ENCODE data around the gene KCNMB1.

Gene KCNMB1

DNA sequence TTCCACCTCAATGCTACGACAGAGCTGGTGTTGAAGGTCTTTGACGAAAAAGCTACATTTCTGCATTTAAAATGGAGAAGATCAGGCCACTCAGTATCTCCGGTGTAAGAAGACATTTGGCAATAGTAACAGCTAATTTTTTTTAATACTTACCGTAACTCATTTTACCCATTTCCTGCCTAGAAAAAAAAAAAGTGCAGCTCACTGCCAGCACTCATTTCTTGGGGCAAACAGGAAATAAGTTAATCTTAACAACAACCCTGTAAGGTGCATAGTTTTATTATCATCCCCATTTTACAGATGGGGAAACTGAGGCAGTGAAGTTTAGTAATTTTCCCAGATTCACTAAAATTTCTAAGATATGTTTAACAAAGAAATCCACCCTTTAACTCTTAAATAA is 27.4 kb upstream of the KCNMB1 start:
- ChIA-PET POLR2A (interaction anchor here (0.9 kb wide), 1 partner anchor 8 kb away, joined by 3 read pairs; no protein-coding TSS in a partner anchor), CTCF (interaction anchor here (0.6 to 1.0 kb wide), 2 partner anchors 11 to 248 kb away, joined by 3 to 4 read pairs; no protein-coding TSS in a partner anchor)
- TF ChIP-seq FOXA1 (IDR thresholded peaks at IDR 0.05): no peak
- no peak for TF ChIP-seq TARDBP (IDR thresholded peaks at IDR 0.05)
- TF ChIP-seq ZNF384 (IDR thresholded peaks at IDR 0.05): no peak
- no peak for TF ChIP-seq FOXM1 (IDR thresholded peaks at IDR 0.05; ENCODE audit: borderline replicate concordance)
- no peak for TF ChIP-seq ARNT (IDR thresholded peaks at IDR 0.05)
- no peak for TF ChIP-seq BHLHE40 (IDR thresholded peaks at IDR 0.05; ENCODE audit: borderline replicate concordance)
- no peak for TF ChIP-seq L3MBTL2 (conservative IDR thresholded peaks at IDR 0.05)
- no peak for DNase-seq (ENCODE audit: extremely low spot score)

DNA sequence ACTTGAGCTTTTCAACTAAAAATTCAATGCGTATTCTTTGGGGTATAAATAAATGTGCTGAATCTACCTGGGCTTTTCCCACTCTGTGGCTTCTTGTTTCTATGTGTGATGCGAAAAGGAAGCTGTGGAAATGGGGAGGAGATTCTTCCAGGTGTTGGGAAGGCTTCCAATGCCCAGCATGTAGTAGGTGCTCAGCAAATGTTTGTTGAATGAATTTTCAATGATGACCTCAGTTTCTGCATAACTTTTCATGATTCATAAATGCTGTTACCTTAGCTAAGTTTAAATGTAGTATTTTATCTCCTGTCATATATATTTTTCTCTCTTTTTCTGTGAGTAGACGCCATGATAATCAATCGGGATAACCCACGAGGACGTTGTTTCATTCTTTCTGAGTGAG is 25.6 kb upstream of the KCNMB1 start:
- CTCF ChIA-PET: interaction anchor here (0.7 to 1.4 kb wide), 2 partner anchors 188 to 1789 kb away, joined by 3 read pairs; no protein-coding TSS in a partner anchor
- POLR2A ChIA-PET: no interaction called here
- no peak for TF ChIP-seq ARNT (IDR thresholded peaks at IDR 0.05)
- no peak for TF ChIP-seq LEF1 (IDR thresholded peaks at IDR 0.05; ENCODE audit: borderline replicate concordance)
- TF ChIP-seq ZNF384 (IDR thresholded peaks at IDR 0.05): no peak
- TF ChIP-seq SP1 (IDR thresholded peaks at IDR 0.05): no peak
- no peak for TF ChIP-seq SUZ12 (IDR thresholded peaks at IDR 0.05)
- no peak for TF ChIP-seq BHLHE40 (IDR thresholded peaks at IDR 0.05; ENCODE audit: borderline replicate concordance)
- no peak for DNase-seq (ENCODE audit: extremely low spot score)

DNA sequence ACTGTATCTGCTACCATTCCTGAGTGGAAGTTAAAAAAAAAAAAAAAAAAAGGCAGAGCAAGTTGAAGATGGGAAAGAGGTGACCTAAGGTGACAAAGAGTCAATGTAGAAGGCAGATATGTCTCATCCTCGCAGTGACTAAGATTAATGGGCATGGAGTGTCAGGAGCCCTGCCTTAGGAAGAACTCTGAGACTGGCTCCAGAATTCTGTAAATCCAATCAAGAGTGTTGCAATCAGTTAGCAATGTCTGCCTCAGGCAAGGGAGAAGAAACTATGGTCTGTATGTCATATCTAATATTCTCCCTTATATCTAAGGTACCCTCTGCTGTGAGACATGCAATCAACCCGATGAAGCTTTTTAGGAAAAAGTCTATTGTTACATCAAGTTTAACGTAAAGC is 24.7 kb upstream of the KCNMB1 start:
- ChIA-PET CTCF (interaction anchor here (1.4 kb wide), 1 partner anchor 188 kb away, joined by 3 read pairs; no protein-coding TSS in a partner anchor), POLR2A (no interaction called here)
- TF ChIP-seq, protein P1, sequence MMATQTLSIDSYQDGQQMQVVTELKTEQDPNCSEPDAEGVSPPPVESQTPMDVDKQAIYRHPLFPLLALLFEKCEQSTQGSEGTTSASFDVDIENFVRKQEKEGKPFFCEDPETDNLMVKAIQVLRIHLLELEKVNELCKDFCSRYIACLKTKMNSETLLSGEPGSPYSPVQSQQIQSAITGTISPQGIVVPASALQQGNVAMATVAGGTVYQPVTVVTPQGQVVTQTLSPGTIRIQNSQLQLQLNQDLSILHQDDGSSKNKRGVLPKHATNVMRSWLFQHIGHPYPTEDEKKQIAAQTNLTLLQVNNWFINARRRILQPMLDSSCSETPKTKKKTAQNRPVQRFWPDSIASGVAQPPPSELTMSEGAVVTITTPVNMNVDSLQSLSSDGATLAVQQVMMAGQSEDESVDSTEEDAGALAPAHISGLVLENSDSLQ (IDR thresholded peaks at IDR 0.05): peak; percentile 9; the same call in 1 of the 2 replicates
- TF ChIP-seq LEF1 (IDR thresholded peaks at IDR 0.05; ENCODE audit: borderline replicate concordance): no peak
- DNase-seq (ENCODE audit: extremely low spot score): no peak

DNA sequence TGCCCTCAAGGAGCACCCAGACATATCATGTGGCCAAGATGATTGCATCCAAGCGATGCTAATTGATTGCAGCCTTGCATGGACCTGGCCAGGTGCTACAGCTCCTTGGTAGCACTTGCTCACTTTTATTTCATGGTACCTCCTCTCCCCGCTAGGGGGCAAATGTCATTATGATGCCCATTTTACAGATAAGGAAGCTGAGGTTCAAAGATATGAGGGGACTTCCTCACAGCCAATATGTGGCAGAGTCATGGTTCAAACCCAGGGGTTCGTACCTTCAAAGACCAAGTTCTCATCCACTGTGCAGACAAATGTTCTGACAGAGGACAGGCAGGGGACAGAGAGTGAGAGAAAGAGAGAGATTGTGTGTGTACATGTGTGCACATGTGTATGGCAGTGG is 21.9 kb upstream of the KCNMB1 start:
- POLR2A ChIA-PET: no interaction called here
- TF ChIP-seq TARDBP (IDR thresholded peaks at IDR 0.05) (no peak), NFRKB (IDR thresholded peaks at IDR 0.05) (no peak), FOXM1 (IDR thresholded peaks at IDR 0.05; ENCODE audit: borderline replicate concordance) (no peak), FOXA1 (IDR thresholded peaks at IDR 0.05) (no peak)
- CTCF ChIA-PET: no interaction called here
- DNase-seq (ENCODE audit: extremely low spot score): no peak

DNA sequence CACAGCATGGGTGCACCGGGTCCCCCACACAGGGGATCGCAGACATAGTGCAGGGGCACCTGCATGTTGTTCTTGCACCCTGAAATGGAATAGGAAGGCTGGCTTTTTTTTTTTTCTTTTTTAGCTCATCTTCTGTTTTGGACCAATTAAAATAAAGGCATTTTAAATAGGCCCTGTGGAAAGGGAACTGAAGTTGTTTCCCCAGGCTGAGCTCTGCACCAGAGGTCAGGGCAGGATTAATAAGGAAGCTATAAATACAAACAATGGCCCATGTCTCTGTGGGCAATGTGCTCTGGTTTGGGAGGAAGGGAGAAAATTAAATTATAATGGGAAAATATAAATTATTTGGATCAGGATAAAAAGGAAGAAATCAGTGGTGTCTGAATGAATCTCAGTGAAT is 21.2 kb upstream of the KCNMB1 start:
- CTCF ChIA-PET: no interaction called here
- TF ChIP-seq CTBP1 (IDR thresholded peaks at IDR 0.05; ENCODE audit: borderline replicate concordance): no peak
- TF ChIP-seq LEF1 (IDR thresholded peaks at IDR 0.05; ENCODE audit: borderline replicate concordance): no peak
- TF ChIP-seq FOXM1 (IDR thresholded peaks at IDR 0.05; ENCODE audit: borderline replicate concordance): no peak
- no peak for TF ChIP-seq ARNT (IDR thresholded peaks at IDR 0.05)
- no peak for TF ChIP-seq ZNF384 (IDR thresholded peaks at IDR 0.05)
- TF ChIP-seq TARDBP (IDR thresholded peaks at IDR 0.05): no peak
- TF ChIP-seq BHLHE40 (IDR thresholded peaks at IDR 0.05; ENCODE audit: borderline replicate concordance): no peak
- no peak for TF ChIP-seq FOXK2 (IDR thresholded peaks at IDR 0.05)
- TF ChIP-seq ELF4 (IDR thresholded peaks at IDR 0.05): no peak
- no peak for TF ChIP-seq SP1 (IDR thresholded peaks at IDR 0.05)
- POLR2A ChIA-PET: no interaction called here
- DNase-seq (ENCODE audit: extremely low spot score): no peak

DNA sequence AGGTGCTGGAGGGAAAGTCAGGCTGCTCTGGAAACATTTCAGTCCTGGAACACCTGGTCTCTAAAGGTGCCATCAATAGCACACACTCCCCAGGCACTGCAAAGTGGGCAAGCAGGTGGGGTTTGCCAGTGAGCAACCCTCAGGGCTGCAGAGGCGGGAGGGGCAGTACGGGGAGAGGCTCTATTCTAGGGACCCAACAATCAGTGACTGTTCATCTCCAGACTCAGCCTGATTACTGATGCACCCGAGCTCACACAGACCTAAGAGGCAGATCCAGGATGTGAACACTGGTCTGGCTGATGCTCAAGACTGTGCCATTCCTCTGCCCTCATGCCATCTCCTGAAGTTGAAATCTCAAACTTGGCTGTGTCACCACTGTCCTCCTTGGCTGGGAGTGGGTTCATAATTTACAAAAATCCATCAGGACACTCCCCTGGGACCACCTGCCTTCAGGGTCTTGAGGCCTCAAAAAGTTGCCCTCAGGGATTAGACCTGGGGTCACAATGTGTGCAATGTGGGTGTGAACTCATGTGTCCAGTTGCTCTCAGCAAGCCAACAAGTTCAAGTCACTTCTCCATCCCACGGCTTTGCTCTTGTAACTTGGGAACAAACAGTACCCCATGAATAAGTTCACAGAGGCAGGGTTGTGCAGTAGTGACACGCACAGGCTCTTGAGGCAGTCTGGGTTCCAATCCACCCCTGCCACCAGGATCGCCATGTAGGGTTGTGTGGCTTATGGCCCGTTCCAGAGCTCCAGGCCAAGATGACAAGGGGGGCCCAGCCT is 19.9 kb upstream of the KCNMB1 start:
- TF ChIP-seq TARDBP (IDR thresholded peaks at IDR 0.05) (no peak), LEF1 (IDR thresholded peaks at IDR 0.05; ENCODE audit: borderline replicate concordance) (no peak), ELF4 (IDR thresholded peaks at IDR 0.05) (no peak), HDGF (IDR thresholded peaks at IDR 0.05; ENCODE audit: borderline replicate concordance) (no peak), SUZ12 (IDR thresholded peaks at IDR 0.05) (no peak), NFRKB (IDR thresholded peaks at IDR 0.05) (no peak), FOXA1 (IDR thresholded peaks at IDR 0.05) (no peak), FOXK2 (IDR thresholded peaks at IDR 0.05) (no peak), SP1 (IDR thresholded peaks at IDR 0.05) (no peak), ZNF384 (IDR thresholded peaks at IDR 0.05) (no peak), FOXM1 (IDR thresholded peaks at IDR 0.05; ENCODE audit: borderline replicate concordance) (no peak), BHLHE40 (IDR thresholded peaks at IDR 0.05; ENCODE audit: borderline replicate concordance) (no peak), ARNT (IDR thresholded peaks at IDR 0.05) (no peak), CTBP1 (IDR thresholded peaks at IDR 0.05; ENCODE audit: borderline replicate concordance) (no peak), L3MBTL2 (conservative IDR thresholded peaks at IDR 0.05) (no peak)
- TF ChIP-seq, protein P1 (IDR thresholded peaks at IDR 0.05): no peak
- ChIA-PET CTCF (interaction anchor here (0.7 to 2.2 kb wide), 3 partner anchors 26 to 224 kb away, joined by 3 to 5 read pairs (median 3); no protein-coding TSS in a partner anchor), POLR2A (no interaction called here)
- DNase-seq (ENCODE audit: extremely low spot score): no peak

DNA sequence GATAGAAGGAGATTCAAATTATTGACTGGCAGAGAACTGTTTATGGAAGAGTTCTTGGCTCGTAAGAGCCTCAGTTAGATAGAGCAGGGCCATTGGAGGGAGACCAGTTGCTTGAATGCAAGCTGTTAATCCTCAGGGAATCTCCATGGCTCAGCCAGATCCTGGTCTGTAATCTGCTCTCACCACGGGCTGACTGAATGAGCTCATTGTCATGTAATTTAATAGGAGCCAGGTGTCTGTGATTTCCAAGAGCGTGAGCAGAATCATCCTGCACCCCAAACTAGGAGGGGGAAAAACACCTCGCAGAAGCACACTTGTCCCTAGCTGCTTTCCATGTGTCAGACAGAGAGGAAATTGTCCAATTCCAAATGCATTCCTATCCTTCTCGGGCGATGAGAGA is 19.1 kb upstream of the KCNMB1 start:
- TF ChIP-seq ELF4 (IDR thresholded peaks at IDR 0.05): no peak
- TF ChIP-seq ARNT (IDR thresholded peaks at IDR 0.05): no peak
- TF ChIP-seq FOXM1 (IDR thresholded peaks at IDR 0.05; ENCODE audit: borderline replicate concordance): no peak
- no peak for TF ChIP-seq SUZ12 (IDR thresholded peaks at IDR 0.05)
- TF ChIP-seq BHLHE40 (IDR thresholded peaks at IDR 0.05; ENCODE audit: borderline replicate concordance): no peak
- TF ChIP-seq CTBP1 (IDR thresholded peaks at IDR 0.05; ENCODE audit: borderline replicate concordance): no peak
- no peak for TF ChIP-seq HDGF (IDR thresholded peaks at IDR 0.05; ENCODE audit: borderline replicate concordance)
- TF ChIP-seq LEF1 (IDR thresholded peaks at IDR 0.05; ENCODE audit: borderline replicate concordance): no peak
- no peak for TF ChIP-seq FOXA1 (IDR thresholded peaks at IDR 0.05)
- TF ChIP-seq ZNF384 (IDR thresholded peaks at IDR 0.05): no peak
- no peak for TF ChIP-seq TARDBP (IDR thresholded peaks at IDR 0.05)
- TF ChIP-seq, protein P1 (IDR thresholded peaks at IDR 0.05): no peak
- no peak for TF ChIP-seq FOXK2 (IDR thresholded peaks at IDR 0.05)
- no peak for TF ChIP-seq NFRKB (IDR thresholded peaks at IDR 0.05)
- TF ChIP-seq SP1 (IDR thresholded peaks at IDR 0.05): no peak
- no peak for TF ChIP-seq L3MBTL2 (conservative IDR thresholded peaks at IDR 0.05)
- CTCF ChIA-PET: interaction anchor here (0.7 to 2.2 kb wide), 4 partner anchors 20 to 225 kb away, joined by 3 to 5 read pairs (median 3); no protein-coding TSS in a partner anchor
- no peak for DNase-seq (ENCODE audit: extremely low spot score)
- POLR2A ChIA-PET: no interaction called here

Data from HEK293T (cell line).